Activated naive CD8-positive, alpha-beta T cell treated with anti-CD3 and anti-CD28 coated beads, Interleukin-2, amount 50 U/mL, for 24 hours (primary cell): ENCODE results near the gene LSM7.

Experiments used
- ATAC-seq: fragments of 150-1000 bp; cut with Tn5 transposase; one replicate; pipeline ENCODE4 v1.10.0; 2021
- DNase-seq: peaks from one replicate; pipeline ENCODE4 v3.0.0; 2021
- H3K27ac Mint-ChIP-seq: one replicate; pipeline ENCODE4 v1.8.0; 2021; ENCODE audit warnings: mild to moderate bottlenecking, mixed read lengths
- H3K27me3 Mint-ChIP-seq: one replicate; pipeline ENCODE4 v1.8.0; 2021; ENCODE audit warnings: mixed read lengths
- H3K36me3 Mint-ChIP-seq: one replicate; pipeline ENCODE4 v1.8.0; 2021; ENCODE audit warnings: low read depth, mixed read lengths
- H3K4me1 Mint-ChIP-seq: one replicate; pipeline ENCODE4 v1.8.0; 2021; ENCODE audit warnings: mixed read lengths
- H3K4me3 Mint-ChIP-seq: one replicate; pipeline ENCODE4 v1.8.0; 2021; ENCODE audit warnings: mild to moderate bottlenecking, moderate library complexity, mixed read lengths
- H3K9me3 Mint-ChIP-seq: one replicate; pipeline ENCODE4 v1.8.0; 2021; ENCODE audit warnings: mixed read lengths

The LSM7 gene

GRCh38 chr19:2280633-2281264 is 47.6 kb downstream of the LSM7 start:
- Mint-ChIP-seq H3K27me3 (peaks cover 2% of the 10 kb centered on the region), H3K4me1 (peaks cover 11% of the 10 kb centered on the region), H3K27ac (no peak overlapping the region), H3K4me3 (no peak overlapping the region), H3K9me3 (no peaks in the 10 kb centered on the region), H3K36me3 (no peaks in the 10 kb centered on the region)
- DNase-seq (no peak), ATAC-seq (no peak)

GRCh38 chr19:2278459-2279158 is 49.8 kb downstream of the LSM7 start:
- H3K27me3 Mint-ChIP-seq = peaks cover 2% of the 10 kb centered on the region
- DNase-seq (no peak), ATAC-seq (no peak)
- no peak overlapping the region for H3K4me3 Mint-ChIP-seq
- H3K9me3 Mint-ChIP-seq = no peaks in the 10 kb centered on the region
- peaks cover 9% of the 10 kb centered on the region for H3K36me3 Mint-ChIP-seq
- no peak overlapping the region for H3K27ac Mint-ChIP-seq
- H3K4me1 Mint-ChIP-seq = peaks cover 24% of the 10 kb centered on the region

- H3K27ac Mint-ChIP-seq = no peak overlapping the region
- H3K36me3 Mint-ChIP-seq = peaks cover 16% of the 10 kb centered on the region
- DNase-seq = no peak
- no peak for ATAC-seq
- H3K4me3 Mint-ChIP-seq = no peak overlapping the region
- no peaks in the 10 kb centered on the region for H3K27me3 Mint-ChIP-seq
- peaks cover 29% of the 10 kb centered on the region for H3K4me1 Mint-ChIP-seq
- H3K9me3 Mint-ChIP-seq = no peaks in the 10 kb centered on the region
These were observed 51.2 kb downstream of the LSM7 start for GRCh38 chr19:2277138-2277537.

- Mint-ChIP-seq H3K4me1 (peaks cover 29% of the 10 kb centered on the region), H3K27ac (no peak overlapping the region), H3K36me3 (peaks cover 20% of the 10 kb centered on the region), H3K9me3 (no peaks in the 10 kb centered on the region), H3K27me3 (no peaks in the 10 kb centered on the region), H3K4me3 (no peak overlapping the region)
- DNase-seq = no peak
- no peak for ATAC-seq
These were observed 51.9 kb downstream of the LSM7 start for GRCh38 chr19:2276429-2276986.

- no peak for ATAC-seq
- no peak overlapping the region for H3K27ac Mint-ChIP-seq
These were observed 52.6 kb downstream of the LSM7 start for GRCh38 chr19:2275588-2276428.

GRCh38 chr19:2274931-2275535 is 53.4 kb downstream of the LSM7 start:
- ATAC-seq (no peak), DNase-seq (peak; percentile 43)
- H3K27ac Mint-ChIP-seq = peak overlapping the region; percentile 56
- H3K27me3 Mint-ChIP-seq = no peaks in the 10 kb centered on the region
- peaks cover 25% of the 10 kb centered on the region for H3K36me3 Mint-ChIP-seq
- H3K4me1 Mint-ChIP-seq = peaks cover 31% of the 10 kb centered on the region
- no peak overlapping the region for H3K4me3 Mint-ChIP-seq
- no peaks in the 10 kb centered on the region for H3K9me3 Mint-ChIP-seq

More at GRCh38 chr19:2275588-2276428, 52.6 kb downstream of the LSM7 start:
- peaks cover 24% of the 10 kb centered on the region for H3K36me3 Mint-ChIP-seq
- peaks cover 31% of the 10 kb centered on the region for H3K4me1 Mint-ChIP-seq
- H3K27me3 Mint-ChIP-seq = no peaks in the 10 kb centered on the region
- no peak overlapping the region for H3K4me3 Mint-ChIP-seq
- no peak for DNase-seq
- H3K9me3 Mint-ChIP-seq = no peaks in the 10 kb centered on the region

- no peak for DNase-seq
- Mint-ChIP-seq H3K27me3 (no peaks in the 10 kb centered on the region), H3K27ac (peak overlapping the region; percentile 87), H3K9me3 (no peaks in the 10 kb centered on the region), H3K36me3 (peaks cover 28% of the 10 kb centered on the region), H3K4me1 (peaks cover 31% of the 10 kb centered on the region), H3K4me3 (peak overlapping the region; percentile 89)
- ATAC-seq = no peak
These were observed 54.1 kb downstream of the LSM7 start for GRCh38 chr19:2274185-2274711.

- H3K36me3 Mint-ChIP-seq = peaks cover 28% of the 10 kb centered on the region
- no peaks in the 10 kb centered on the region for H3K27me3 Mint-ChIP-seq
- ATAC-seq (peak; percentile 77), DNase-seq (peak; percentile 91)
- H3K4me1 Mint-ChIP-seq = peaks cover 30% of the 10 kb centered on the region
- H3K27ac Mint-ChIP-seq = peak overlapping the region; percentile 87
- no peaks in the 10 kb centered on the region for H3K9me3 Mint-ChIP-seq
- peak overlapping the region; percentile 89 for H3K4me3 Mint-ChIP-seq
These were observed 54.8 kb downstream of the LSM7 start for GRCh38 chr19:2273356-2274184.
